HAP-1 (cell line): ENCODE measurements around the gene C19orf25.
"Not testable (repeated sequence)": the region's sequence is repeated elsewhere in the genome, so short reads cannot be mapped to it uniquely, and the experiment has no call there.

Experiments
- DNase-seq, 2 experiments: peaks; one replicate each; pipeline ENCODE4 v3.0.0-alpha.2; 2016 to 2020; ENCODE audit warnings: low spot score in 2 of 2
- H3K27me3 ChIP-seq: fragments of 250-450 bp; sonication (Bioruptor Pico); 2 replicates; pipeline ENCODE4 v1.5.1; 2020; ENCODE audit warnings: low read depth, mild to moderate bottlenecking, moderate library complexity
- H3K36me3 ChIP-seq: fragments of 250-450 bp; sonication (Bioruptor Pico); replicated peaks from 2 replicates; pipeline ENCODE4 v1.5.1; 2020; ENCODE audit warnings: mild to moderate bottlenecking
- H3K4me1 ChIP-seq: fragments of 250-450 bp; sonication (Bioruptor Pico); 2 replicates; pipeline ENCODE4 v1.5.1; 2020; ENCODE audit warnings: mild to moderate bottlenecking
- H3K4me3 ChIP-seq: fragments of 250-450 bp; sonication (Bioruptor Pico); 2 replicates; pipeline ENCODE4 v1.5.1; 2020; ENCODE audit warnings: mild to moderate bottlenecking, moderate library complexity
- H3K9me3 ChIP-seq: fragments of 250-450 bp; sonication (Bioruptor Pico); 2 replicates; pipeline ENCODE4 v1.5.1; 2020; ENCODE audit warnings: mild to moderate bottlenecking, moderate library complexity
- in situ Hi-C: fragments of 300-500 bp; cut with MboI; formaldehyde crosslinking; loops from 3 replicates; pipeline ENCODE4 v1.14.3; 2020; ENCODE audit warnings: low sequenced_read_pairs, inconsistent platforms, mixed read lengths

The C19orf25 gene

GRCh38 chr19:1519802-1520201, 40.8 kb upstream of the C19orf25 start:
- H3K36me3 ChIP-seq, DNase-seq, H3K9me3 ChIP-seq, H3K4me1 ChIP-seq, in situ Hi-C loops, H3K4me3 ChIP-seq, H3K27me3 ChIP-seq: not testable (repeated sequence)

- in situ Hi-C loops = no loop called here
- H3K9me3 ChIP-seq = no peaks in the 10 kb centered on the region
- no peaks in the 10 kb centered on the region for H3K36me3 ChIP-seq
- H3K4me3 ChIP-seq = no peak overlapping the region
- H3K27me3 ChIP-seq = no peaks in the 10 kb centered on the region
- no peak for DNase-seq
- no peaks in the 10 kb centered on the region for H3K4me1 ChIP-seq
Observed at GRCh38 chr19:1518471-1518870, 39.5 kb upstream of the C19orf25 start.

- Histone ChIP-seq H3K27me3 (no peaks in the 10 kb centered on the region), H3K36me3 (no peaks in the 10 kb centered on the region), H3K4me1 (0 out of 2 replicates have a peak, but pooled peaks cover 2% of the 10 kb centered on the region), H3K9me3 (no peaks in the 10 kb centered on the region), H3K4me3 (no peak overlapping the region)
- in situ Hi-C loops = no loop called here
- peak in 1 of 2 experiments; percentile 48 for DNase-seq
Observed at GRCh38 chr19:1516395-1516753, 37.4 kb upstream of the C19orf25 start.

GRCh38 chr19:1514986-1515721, 36.1 kb upstream of the C19orf25 start:
- in situ Hi-C loops = no loop called here
- Histone ChIP-seq H3K27me3 (no peaks in the 10 kb centered on the region), H3K4me1 (0 out of 2 replicates have a peak, but pooled peaks cover 6% of the 10 kb centered on the region), H3K4me3 (no peak overlapping the region), H3K9me3 (no peaks in the 10 kb centered on the region), H3K36me3 (no peaks in the 10 kb centered on the region)
- no peak for DNase-seq

- H3K4me1 ChIP-seq = 0 out of 2 replicates have a peak, but pooled peaks cover 6% of the 10 kb centered on the region
- no peak for DNase-seq
- H3K36me3 ChIP-seq = no peaks in the 10 kb centered on the region
- no peaks in the 10 kb centered on the region for H3K9me3 ChIP-seq
- H3K4me3 ChIP-seq = no peak overlapping the region
- in situ Hi-C loops = no loop called here
- H3K27me3 ChIP-seq = no peaks in the 10 kb centered on the region
Observed at GRCh38 chr19:1514295-1514661, 35.3 kb upstream of the C19orf25 start.

- peak overlapping the region; percentile 37 for H3K4me3 ChIP-seq
- no peaks in the 10 kb centered on the region for H3K27me3 ChIP-seq
- H3K9me3 ChIP-seq = peaks cover under 1% of the 10 kb centered on the region; the same call in 1 of the 2 replicates
- no peaks in the 10 kb centered on the region; the same call in 1 of the 2 replicates for H3K36me3 ChIP-seq
- DNase-seq = peak in 1 of 2 experiments; percentile 74
- peaks cover 6% of the 10 kb centered on the region; the same call in 1 of the 2 replicates for H3K4me1 ChIP-seq
- in situ Hi-C loops = no loop called here
Observed at GRCh38 chr19:1513499-1514294, 34.7 kb upstream of the C19orf25 start.

- in situ Hi-C loops = no loop called here
- DNase-seq = peak; percentile 65 to 82
- Histone ChIP-seq H3K9me3 (peaks cover 3% of the 10 kb centered on the region; the same call in 1 of the 2 replicates), H3K4me1 (peaks cover 9% of the 10 kb centered on the region), H3K27me3 (no peaks in the 10 kb centered on the region), H3K36me3 (no peaks in the 10 kb centered on the region; the same call in 1 of the 2 replicates), H3K4me3 (peak within 1 kb of the TSS; percentile 37)
Observed at GRCh38 chr19:1512671-1513498, 33.9 kb upstream of the C19orf25 start, which contains the start of gene ADAMTSL5. ADAMTSL5 (minus strand) TSS chr19:1513019; CDS start chr19:1510943, 2,076 bp downstream.

GRCh38 chr19:1511318-1512317, 32.6 kb upstream of the C19orf25 start:
- in situ Hi-C loops = no loop called here
- Histone ChIP-seq H3K27me3 (no peaks in the 10 kb centered on the region), H3K9me3 (peaks cover 3% of the 10 kb centered on the region; the same call in 1 of the 2 replicates), H3K36me3 (no peaks in the 10 kb centered on the region; the same call in 1 of the 2 replicates), H3K4me1 (peaks cover 12% of the 10 kb centered on the region), H3K4me3 (no peak overlapping the region)
- DNase-seq = no peak

- Histone ChIP-seq H3K9me3 (peaks cover 3% of the 10 kb centered on the region; the same call in 1 of the 2 replicates), H3K4me3 (no peak overlapping the region), H3K4me1 (peaks cover 12% of the 10 kb centered on the region), H3K36me3 (no peaks in the 10 kb centered on the region; the same call in 1 of the 2 replicates), H3K27me3 (no peaks in the 10 kb centered on the region)
- in situ Hi-C loops = no loop called here
- no peak for DNase-seq
Observed at GRCh38 chr19:1510807-1511206, 31.8 kb upstream of the C19orf25 start.

- H3K9me3 ChIP-seq = peaks cover 3% of the 10 kb centered on the region; the same call in 1 of the 2 replicates
- no peaks in the 10 kb centered on the region; the same call in 1 of the 2 replicates for H3K36me3 ChIP-seq
- no peak overlapping the region for H3K4me3 ChIP-seq
- in situ Hi-C loops = no loop called here
- DNase-seq = peak in 1 of 2 experiments; percentile 50
- peaks cover 12% of the 10 kb centered on the region for H3K4me1 ChIP-seq
- H3K27me3 ChIP-seq = no peaks in the 10 kb centered on the region
Observed at GRCh38 chr19:1510442-1510806, 31.4 kb upstream of the C19orf25 start.

- no peak for DNase-seq
- Histone ChIP-seq H3K36me3 (no peaks in the 10 kb centered on the region; the same call in 1 of the 2 replicates), H3K27me3 (no peaks in the 10 kb centered on the region), H3K9me3 (peaks cover 3% of the 10 kb centered on the region; the same call in 1 of the 2 replicates), H3K4me1 (peaks cover 12% of the 10 kb centered on the region), H3K4me3 (no peak overlapping the region)
- in situ Hi-C loops = no loop called here
Observed at GRCh38 chr19:1509602-1510441, 30.8 kb upstream of the C19orf25 start.

GRCh38 chr19:1508507-1508856, 29.5 kb upstream of the C19orf25 start:
- in situ Hi-C loops = no loop called here
- Histone ChIP-seq H3K4me3 (peak overlapping the region; percentile 19), H3K27me3 (no peaks in the 10 kb centered on the region), H3K36me3 (no peaks in the 10 kb centered on the region; the same call in 1 of the 2 replicates), H3K4me1 (peaks cover 12% of the 10 kb centered on the region), H3K9me3 (peaks cover 3% of the 10 kb centered on the region; the same call in 1 of the 2 replicates)
- no peak for DNase-seq
